Pancreas (tissue), 10 donors: Measurements from ENCODE around the gene ZSWIM4. TPM values are rescaled to one million over a fixed set of nuclear protein-coding genes. Genes with fewer than 3 reads are reported as not detected.

ENCODE experiments used
- ATAC-seq, 4 donors: fragments of 200-7000 bp; cut with Tn5 transposase; one replicate each; pipeline versions ENCODE4 v1.8.0 to v1.9.1; 2020; ENCODE audit warnings: mild to moderate bottlenecking in 4 of 4, moderate library complexity in 4 of 4
- DNase-seq, 6 donors: peaks; one replicate each; pipeline ENCODE4 v3.0.0-alpha.2; 2020
- FAIRE-seq: peaks from 2 replicates; lab custom pipeline; 2012; peaks lifted over from hg19 to GRCh38; lab: Jason Lieb, UNC
- H3K27ac ChIP-seq, 4 donors: fragments of 200-600 bp; sonication (generic); 1 replicate in 3 of 4; 2 replicates in 1 of 4; pipeline versions ENCODE4 v1.5.0 to v1.8.0; 2020
- H3K27me3 ChIP-seq, 4 donors: fragments of 200-600 bp; one replicate each; pipeline ENCODE4 v1.8.0; 2021
- H3K36me3 ChIP-seq, 3 donors: fragments of 200-600 bp; sonication (generic) in 1 of 3; one replicate each; pipeline versions ENCODE4 v1.5.0 to v1.8.0; 2020 to 2021
- H3K4me1 ChIP-seq, 3 donors: fragments of 200-600 bp; one replicate each; pipeline ENCODE4 v1.8.0; 2021
- H3K4me3 ChIP-seq, 4 donors: fragments of 200-600 bp; sonication (generic) in 2 of 4; one replicate each; pipeline versions ENCODE4 v1.5.0 to v1.8.0; 2020 to 2021
- H3K9me3 ChIP-seq, 4 donors: fragments of 200-600 bp; one replicate each; pipeline ENCODE4 v1.8.0; 2021
- CTCF ChIP-seq, 4 donors: fragments of 200-600 bp; sonication (generic) in 3 of 4; IDR thresholded peaks; one replicate each; pipeline versions ENCODE4 v1.5.0 to v1.8.0; 2021; ENCODE audit warnings: antibody characterized with exemption in 4 of 4
- WGBS, 2 donors: extraction: QIAGEN DNeasy Blood & Tissue Kit; methylation state at CpG; one replicate each; pipeline ENCODE4 v1.1.7; 2013; 5-methylcytosine and 5-hydroxymethylcytosine counted together
- intact Hi-C, 3 donors: fragments of 100-400 bp; cut with DNase I; formaldehyde crosslinking; loops; one replicate each; pipeline versions ENCODE4 v1.11.1 to v1.14.2; 2022
- polyA plus RNA-seq, 2 donors: library from polyadenylated mRNA; stranded (reverse); fragments of 200-250 nt; gene quantifications; one replicate each; pipeline ENCODE4 v1.2.3, GENCODE V29; 2013
- total RNA-seq, 6 donors: library from RNA; stranded (reverse); fragmentation: NEBNext Ultra II Directional in 4 of 6; extraction: Animal tissue kit (Norgen Biotek cat#: 25700) in 4 of 6; gene quantifications; one replicate each; pipeline versions ENCODE4 v1.2.1 to v1.2.4, GENCODE V29; 2021 to 2023
- donor health status: healthy with polysubstance abuse.
- donor health status: DM: no; HTN: no; CAD: no; lungs with moderate emphysema.
- donor health status: DM: no; HTN: no; CAD: no.
- donor health status: control.
- donor health status: control.
- donor health status: Bipolar disorder and iron deficiency.
- donor health status: DM: yes; HTN: yes; CAD: no.
- donor health status: DM: no; HTN: no; CAD: no.
- donor health status: DM: no; HTN: no; CAD: no.
- donor health status: DM: yes; HTN: yes; CAD: no.

ZSWIM4 gene
- total and polyA plus RNA-seq, 8 donors: 1.9 to 9.3 (median 3.9) TPM

- 23 to 26% methylated on average over 34 to 35 of the region's 35 CpGs for WGBS, 2 donors
- DNase-seq (peak; percentile 80 to 93 (median 89)), FAIRE-seq (no peak), ATAC-seq (peak; percentile 87 to 94 (median 91))
- Histone ChIP-seq H3K4me3 (peak overlapping the region; percentile 29 to 55 (median 42)), H3K36me3 (peaks cover 0 to 4% (median 0%) of the 10 kb centered on the region in 3 donors), H3K27me3 (no peaks in the 10 kb centered on the region), H3K27ac (peak overlapping the region in 3 of 4 donors; percentile 42 to 60 (median 46)), H3K4me1 (no peaks in the 10 kb centered on the region), H3K9me3 (no peaks in the 10 kb centered on the region)
- intact Hi-C loops: no loop called here
- no peak for TF ChIP-seq CTCF (IDR thresholded peaks at IDR 0.05)
Observed at GRCh38 chr19:13817615-13818371, 22.6 kb downstream of the ZSWIM4 start.

GRCh38 chr19:13819238-13819637 is 24.0 kb downstream of the ZSWIM4 start:
- H3K9me3 ChIP-seq: no peaks in the 10 kb centered on the region
- WGBS, 2 donors: 95% methylated on average over 11 of the region's 11 CpGs
- no peak for FAIRE-seq
- no peak overlapping the region for H3K4me3 ChIP-seq
- DNase-seq: peak in 1 of 6 donors; percentile 55
- no peaks in the 10 kb centered on the region for H3K27me3 ChIP-seq
- no peak for ATAC-seq
- no peak overlapping the region for H3K27ac ChIP-seq
- intact Hi-C loops: no loop called here
- no peaks in the 10 kb centered on the region for H3K4me1 ChIP-seq
- no peak for TF ChIP-seq CTCF (IDR thresholded peaks at IDR 0.05)
- no peaks in the 10 kb centered on the region for H3K36me3 ChIP-seq

GRCh38 chr19:13821292-13821691 is 26.0 kb downstream of the ZSWIM4 start:
- no peak for FAIRE-seq
- intact Hi-C loops: no loop called here
- Histone ChIP-seq H3K4me3 (no peak overlapping the region), H3K27ac (no peak overlapping the region), H3K4me1 (no peaks in the 10 kb centered on the region), H3K9me3 (no peaks in the 10 kb centered on the region), H3K36me3 (no peaks in the 10 kb centered on the region), H3K27me3 (no peaks in the 10 kb centered on the region)
- DNase-seq: no peak
- no peak for TF ChIP-seq CTCF (IDR thresholded peaks at IDR 0.05)
- no peak for ATAC-seq
- 95 to 97% methylated on average over 2 of the region's 2 CpGs for WGBS, 2 donors

- no peak overlapping the region for H3K27ac ChIP-seq
- 85 to 86% methylated on average over 7 to 8 of the region's 8 CpGs for WGBS, 2 donors
- no peak for TF ChIP-seq CTCF (IDR thresholded peaks at IDR 0.05)
- no peak overlapping the region for H3K4me3 ChIP-seq
- FAIRE-seq (no peak), DNase-seq (peak in 1 of 6 donors; percentile 72), ATAC-seq (no peak)
- no peaks in the 10 kb centered on the region for H3K9me3 ChIP-seq
- intact Hi-C loops: no loop called here
- no peaks in the 10 kb centered on the region for H3K36me3 ChIP-seq
- H3K27me3 ChIP-seq: no peaks in the 10 kb centered on the region
- H3K4me1 ChIP-seq: no peaks in the 10 kb centered on the region
Observed at GRCh38 chr19:13823256-13823655, 28.0 kb downstream of the ZSWIM4 start.

GRCh38 chr19:13823901-13824300 is 28.7 kb downstream of the ZSWIM4 start:
- intact Hi-C loops: no loop called here
- Histone ChIP-seq H3K27ac (no peak overlapping the region), H3K27me3 (no peaks in the 10 kb centered on the region), H3K9me3 (no peaks in the 10 kb centered on the region), H3K4me3 (no peak overlapping the region), H3K4me1 (no peaks in the 10 kb centered on the region), H3K36me3 (no peaks in the 10 kb centered on the region)
- ATAC-seq (no peak), FAIRE-seq (no peak), DNase-seq (no peak)
- no peak for TF ChIP-seq CTCF (IDR thresholded peaks at IDR 0.05)
- 85 to 87% methylated on average over 2 of the region's 2 CpGs for WGBS, 2 donors
